ENCODE data around the gene RBM22.

Gene RBM22

GRCh38 chr5:150648294-150649107, 52.4 kb downstream of the RBM22 start:
- no peak overlapping the region for H3K4me3 ChIP-seq (ENCODE audit: low read length)
- no peak for TF ChIP-seq CTCF (IDR thresholded peaks at IDR 0.05; ENCODE audit: insufficient read depth, low read depth, low read length, missing control alignments)
- no peak for DNase-seq (ENCODE audit: low read depth)

- no peak overlapping the region for H3K4me3 ChIP-seq (ENCODE audit: low read length)
- no peak for TF ChIP-seq CTCF (IDR thresholded peaks at IDR 0.05; ENCODE audit: insufficient read depth, low read depth, low read length, missing control alignments)
- DNase-seq (ENCODE audit: low read depth), result no peak
Measured at GRCh38 chr5:150647275-150648251, 53.3 kb downstream of the RBM22 start.

DNA sequence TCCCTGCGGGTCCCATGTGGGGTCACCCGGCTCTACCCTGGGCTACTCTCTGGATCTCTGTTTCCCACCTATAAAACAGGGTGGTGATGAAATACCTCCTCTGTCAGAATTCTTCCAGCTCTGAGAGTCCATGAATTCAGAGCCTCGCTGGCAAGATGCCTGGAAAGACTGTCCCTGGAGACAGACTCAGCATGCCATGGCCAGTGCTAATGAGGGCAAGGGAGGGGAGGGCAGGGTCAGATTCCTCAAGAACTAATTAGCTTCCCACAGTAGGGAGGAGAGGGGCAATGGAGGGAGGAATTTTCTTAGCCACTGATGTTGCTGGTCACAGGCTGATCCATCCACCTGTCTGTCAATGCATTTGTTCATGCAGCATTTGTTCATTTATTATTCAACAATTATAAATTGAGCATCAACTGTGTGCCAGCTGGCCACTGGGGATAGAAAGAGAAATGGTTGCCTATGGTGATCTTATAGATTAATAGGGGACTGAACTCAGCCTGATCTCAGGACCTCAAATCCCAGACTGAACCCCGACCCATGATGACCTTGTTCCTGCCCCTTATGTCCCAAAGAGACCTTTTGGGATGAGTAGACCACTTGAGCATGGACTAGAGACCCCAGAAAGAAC, 55.7 kb downstream of the RBM22 start:
- DNase-seq (ENCODE audit: low read depth), result no peak
- no peak overlapping the region for H3K4me3 ChIP-seq (ENCODE audit: low read length)

GRCh38 chr5:150644514-150644913, 56.3 kb downstream of the RBM22 start:
- no peak for DNase-seq (ENCODE audit: low read depth)
- no peak for TF ChIP-seq CTCF (IDR thresholded peaks at IDR 0.05; ENCODE audit: insufficient read depth, low read depth, low read length, missing control alignments)
- no peak overlapping the region for H3K4me3 ChIP-seq (ENCODE audit: low read length)

More for the DNA sequence above, 55.7 kb downstream of the RBM22 start:
- TF ChIP-seq CTCF (IDR thresholded peaks at IDR 0.05; ENCODE audit: insufficient read depth, low read depth, low read length, missing control alignments), result no peak

DNA sequence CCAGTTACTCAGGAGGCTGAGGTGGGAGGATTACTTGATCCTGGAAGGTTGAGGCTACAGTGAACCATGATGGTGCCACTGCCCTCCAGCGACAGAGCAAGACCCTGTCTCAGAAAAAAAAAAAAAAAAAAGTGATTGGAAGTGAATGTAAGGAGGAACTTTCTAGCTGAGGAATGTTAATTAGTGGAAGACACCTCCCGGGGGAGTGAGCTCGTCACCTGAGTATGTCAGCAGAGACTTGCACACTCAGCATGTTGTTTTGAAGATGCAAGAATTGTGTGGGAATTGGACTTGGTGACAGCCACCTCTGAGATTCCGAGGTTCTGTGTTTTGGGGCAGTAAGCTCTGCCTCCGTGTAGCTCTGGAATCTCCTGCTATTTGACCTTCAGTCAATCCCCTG, 56.8 kb downstream of the RBM22 start:
- DNase-seq (ENCODE audit: low read depth), result no peak
- no peak for TF ChIP-seq CTCF (IDR thresholded peaks at IDR 0.05; ENCODE audit: insufficient read depth, low read depth, low read length, missing control alignments)
- H3K4me3 ChIP-seq (ENCODE audit: low read length), result no peak overlapping the region

GRCh38 chr5:150642991-150643710, 57.7 kb downstream of the RBM22 start:
- no peak for DNase-seq (ENCODE audit: low read depth)
- H3K4me3 ChIP-seq (ENCODE audit: low read length), result no peak overlapping the region

More at GRCh38 chr5:150642991-150643710, 57.7 kb downstream of the RBM22 start:
- TF ChIP-seq CTCF (IDR thresholded peaks at IDR 0.05; ENCODE audit: insufficient read depth, low read depth, low read length, missing control alignments), result no peak
